Measurements from ENCODE around the gene UBL4A.

GRCh38 chrX:154481195-154481594, 5.2 kb downstream of the UBL4A start:
- TF ChIP-seq TAF1 (IDR thresholded peaks at IDR 0.05; ENCODE audit: borderline replicate concordance, low read depth, low read length) (no peak), POLR2A (IDR thresholded peaks at IDR 0.05; ENCODE audit: low read depth, low read length) (no peak)

Measured in GM12892 (cell line).